BJ (cell line): Measurements from ENCODE around the gene RNASEL. TPM values are rescaled to one million over a fixed set of nuclear protein-coding genes. Genes with fewer than 3 reads are reported as not detected.

Experiments
- CTCF ChIA-PET: fragments of 350-600 bp; formaldehyde crosslinking; extraction: SDS; loops from one replicate; lab custom pipeline; 2021; ENCODE audit warnings: antibody characterized with exemption, inconsistent platforms; lab: Yijun Ruan, JAX
- POLR2A ChIA-PET: fragments of 300-600 bp; sonication (Branson Sonifier 250); formaldehyde crosslinking; extraction: SDS; loops from one replicate; lab custom pipeline; 2021; ENCODE audit warnings: antibody characterized with exemption; lab: Charles Lee
- DNase-seq: peaks from one replicate; pipeline ENCODE4 v3.0.0-alpha.2; 2011; ENCODE audit warnings: low read depth
- H3K27me3 ChIP-seq: 2 replicates; pipeline ENCODE4 v1.6.0; 2011; ENCODE audit warnings: low read length; ENCODE audit not compliant: control insufficient read depth, insufficient read depth
- H3K36me3 ChIP-seq: 2 replicates; pipeline ENCODE4 v1.5.1; 2011; ENCODE audit warnings: low read length; ENCODE audit not compliant: control insufficient read depth, insufficient read depth
- H3K4me3 ChIP-seq: 2 replicates; pipeline ENCODE4 v1.5.1; 2011; ENCODE audit warnings: low read depth, mild to moderate bottlenecking, control low read depth, low read length
- CTCF ChIP-seq: IDR thresholded peaks from 2 replicates; pipeline ENCODE4 v1.5.1; 2011; ENCODE audit warnings: low read depth, mild to moderate bottlenecking, control low read depth, inconsistent platforms, low read length, moderate library complexity; ENCODE audit not compliant: insufficient read depth
- polyA plus RNA-seq: library from polyadenylated mRNA; depleted of rRNA; stranded (reverse); fragments of >200 nt; gene quantifications from 2 replicates; pipeline ENCODE4 v1.2.3, GENCODE V29; 2011

The RNASEL gene
- polyA plus RNA-seq, 1 experiment = 4.1 TPM

DNA sequence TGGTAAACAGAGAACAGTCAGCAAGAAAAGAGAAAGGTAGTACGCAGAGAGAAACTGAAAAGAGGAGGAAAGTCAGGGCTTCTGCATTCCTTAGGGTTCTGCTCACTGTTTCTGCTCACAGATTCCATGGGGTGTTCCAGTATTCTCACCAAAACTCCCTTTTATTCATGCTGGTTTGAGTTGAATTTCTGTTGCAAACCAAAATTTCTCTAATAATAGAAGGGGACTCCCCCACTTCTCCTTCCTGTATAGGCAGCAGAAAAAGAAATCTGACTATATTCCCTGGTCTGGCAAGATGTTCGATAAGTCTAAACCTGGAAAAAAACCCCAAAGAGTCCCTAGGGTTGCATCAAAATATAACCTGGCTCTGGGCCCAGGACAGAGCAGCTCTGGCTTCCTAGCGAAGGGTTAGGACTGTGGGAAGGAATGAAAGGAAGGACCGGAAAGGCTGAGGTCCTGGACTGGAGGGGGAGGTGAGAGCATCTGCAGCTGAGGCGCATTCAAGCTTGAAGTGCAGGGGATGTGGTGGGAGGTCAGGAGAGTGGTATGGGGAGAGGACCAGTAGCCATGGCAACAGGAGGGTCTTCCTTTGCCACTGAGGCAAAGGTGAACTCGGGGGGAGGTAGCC lies 34.0 kb upstream of the RNASEL start:
- no peak for TF ChIP-seq CTCF
- no peak for DNase-seq

GRCh38 chr1:182621906-182622305 lies 32.9 kb upstream of the RNASEL start:
- Histone ChIP-seq H3K27me3 (peaks cover 4% of the 10 kb centered on the region), H3K36me3 (no peaks in the 10 kb centered on the region), H3K4me3 (no peak overlapping the region)
- ChIA-PET POLR2A (no interaction called here), CTCF (interaction anchor here (1.3 kb wide), 1 partner anchor 17 kb away, joined by 3 read pairs; no protein-coding TSS in a partner anchor)
- no peak for DNase-seq
- TF ChIP-seq CTCF = no peak

More for the DNA sequence above, 34.0 kb upstream of the RNASEL start:
- H3K27me3 ChIP-seq = peaks cover 4% of the 10 kb centered on the region
- no peaks in the 10 kb centered on the region for H3K36me3 ChIP-seq
- ChIA-PET POLR2A (no interaction called here), CTCF (no interaction called here)
- H3K4me3 ChIP-seq = no peak overlapping the region

GRCh38 chr1:182620924-182621585 lies 32.0 kb upstream of the RNASEL start:
- no peak for DNase-seq
- no peak for TF ChIP-seq CTCF

GRCh38 chr1:182617734-182618351 lies 28.8 kb upstream of the RNASEL start:
- Histone ChIP-seq H3K4me3 (no peak overlapping the region), H3K36me3 (no peaks in the 10 kb centered on the region), H3K27me3 (peaks cover 5% of the 10 kb centered on the region)
- no peak for TF ChIP-seq CTCF
- DNase-seq = no peak
- ChIA-PET POLR2A (no interaction called here), CTCF (interaction anchor here (5.4 kb wide), 1 partner anchor 15 kb away, joined by 39 read pairs; the partner anchor contains the start of gene RGS16)

More at GRCh38 chr1:182620924-182621585, 32.0 kb upstream of the RNASEL start:
- Histone ChIP-seq H3K27me3 (peaks cover 5% of the 10 kb centered on the region), H3K36me3 (no peaks in the 10 kb centered on the region), H3K4me3 (no peak overlapping the region)
- CTCF ChIA-PET = interaction anchor here (1.3 kb wide), 1 partner anchor 16 kb away, joined by 3 read pairs; no protein-coding TSS in a partner anchor
- POLR2A ChIA-PET = no interaction called here

GRCh38 chr1:182617014-182617429 lies 28.0 kb upstream of the RNASEL start:
- Histone ChIP-seq H3K27me3 (peaks cover 5% of the 10 kb centered on the region), H3K36me3 (no peaks in the 10 kb centered on the region; the same call in 1 of the 2 replicates), H3K4me3 (no peak overlapping the region)
- CTCF ChIA-PET = interaction anchor here (0.6 to 6.4 kb wide), 4 partner anchors 14 to 171 kb away, joined by 3 to 39 read pairs (median 18); partner anchors contain the start of gene RGS16
- no peak for DNase-seq
- POLR2A ChIA-PET = no interaction called here
- no peak for TF ChIP-seq CTCF
